ENCODE data around the gene ZBTB16.

- TF ChIP-seq SP1 (IDR thresholded peaks at IDR 0.05) = no peak
- no peak for TF ChIP-seq TAF1 (conservative IDR thresholded peaks at IDR 0.05)
- TF ChIP-seq, protein P1, sequence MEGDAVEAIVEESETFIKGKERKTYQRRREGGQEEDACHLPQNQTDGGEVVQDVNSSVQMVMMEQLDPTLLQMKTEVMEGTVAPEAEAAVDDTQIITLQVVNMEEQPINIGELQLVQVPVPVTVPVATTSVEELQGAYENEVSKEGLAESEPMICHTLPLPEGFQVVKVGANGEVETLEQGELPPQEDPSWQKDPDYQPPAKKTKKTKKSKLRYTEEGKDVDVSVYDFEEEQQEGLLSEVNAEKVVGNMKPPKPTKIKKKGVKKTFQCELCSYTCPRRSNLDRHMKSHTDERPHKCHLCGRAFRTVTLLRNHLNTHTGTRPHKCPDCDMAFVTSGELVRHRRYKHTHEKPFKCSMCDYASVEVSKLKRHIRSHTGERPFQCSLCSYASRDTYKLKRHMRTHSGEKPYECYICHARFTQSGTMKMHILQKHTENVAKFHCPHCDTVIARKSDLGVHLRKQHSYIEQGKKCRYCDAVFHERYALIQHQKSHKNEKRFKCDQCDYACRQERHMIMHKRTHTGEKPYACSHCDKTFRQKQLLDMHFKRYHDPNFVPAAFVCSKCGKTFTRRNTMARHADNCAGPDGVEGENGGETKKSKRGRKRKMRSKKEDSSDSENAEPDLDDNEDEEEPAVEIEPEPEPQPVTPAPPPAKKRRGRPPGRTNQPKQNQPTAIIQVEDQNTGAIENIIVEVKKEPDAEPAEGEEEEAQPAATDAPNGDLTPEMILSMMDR (IDR thresholded peaks at IDR 0.05; ENCODE audit: low read depth, low read length, missing input control) = no peak
- TF ChIP-seq, protein P2, sequence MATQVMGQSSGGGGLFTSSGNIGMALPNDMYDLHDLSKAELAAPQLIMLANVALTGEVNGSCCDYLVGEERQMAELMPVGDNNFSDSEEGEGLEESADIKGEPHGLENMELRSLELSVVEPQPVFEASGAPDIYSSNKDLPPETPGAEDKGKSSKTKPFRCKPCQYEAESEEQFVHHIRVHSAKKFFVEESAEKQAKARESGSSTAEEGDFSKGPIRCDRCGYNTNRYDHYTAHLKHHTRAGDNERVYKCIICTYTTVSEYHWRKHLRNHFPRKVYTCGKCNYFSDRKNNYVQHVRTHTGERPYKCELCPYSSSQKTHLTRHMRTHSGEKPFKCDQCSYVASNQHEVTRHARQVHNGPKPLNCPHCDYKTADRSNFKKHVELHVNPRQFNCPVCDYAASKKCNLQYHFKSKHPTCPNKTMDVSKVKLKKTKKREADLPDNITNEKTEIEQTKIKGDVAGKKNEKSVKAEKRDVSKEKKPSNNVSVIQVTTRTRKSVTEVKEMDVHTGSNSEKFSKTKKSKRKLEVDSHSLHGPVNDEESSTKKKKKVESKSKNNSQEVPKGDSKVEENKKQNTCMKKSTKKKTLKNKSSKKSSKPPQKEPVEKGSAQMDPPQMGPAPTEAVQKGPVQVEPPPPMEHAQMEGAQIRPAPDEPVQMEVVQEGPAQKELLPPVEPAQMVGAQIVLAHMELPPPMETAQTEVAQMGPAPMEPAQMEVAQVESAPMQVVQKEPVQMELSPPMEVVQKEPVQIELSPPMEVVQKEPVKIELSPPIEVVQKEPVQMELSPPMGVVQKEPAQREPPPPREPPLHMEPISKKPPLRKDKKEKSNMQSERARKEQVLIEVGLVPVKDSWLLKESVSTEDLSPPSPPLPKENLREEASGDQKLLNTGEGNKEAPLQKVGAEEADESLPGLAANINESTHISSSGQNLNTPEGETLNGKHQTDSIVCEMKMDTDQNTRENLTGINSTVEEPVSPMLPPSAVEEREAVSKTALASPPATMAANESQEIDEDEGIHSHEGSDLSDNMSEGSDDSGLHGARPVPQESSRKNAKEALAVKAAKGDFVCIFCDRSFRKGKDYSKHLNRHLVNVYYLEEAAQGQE (IDR thresholded peaks at IDR 0.05) = no peak
- no peak for TF ChIP-seq RAD21 (IDR thresholded peaks at IDR 0.05)
- TF ChIP-seq, protein P3, sequence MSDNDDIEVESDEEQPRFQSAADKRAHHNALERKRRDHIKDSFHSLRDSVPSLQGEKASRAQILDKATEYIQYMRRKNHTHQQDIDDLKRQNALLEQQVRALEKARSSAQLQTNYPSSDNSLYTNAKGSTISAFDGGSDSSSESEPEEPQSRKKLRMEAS (IDR thresholded peaks at IDR 0.05) = no peak
- no peak for TF ChIP-seq GABPA (IDR thresholded peaks at IDR 0.05 in 1 of 2, conservative IDR thresholded peaks at IDR 0.05 in 1 of 2)
- TF ChIP-seq FOXA1 (IDR thresholded peaks at IDR 0.05) = no peak
- TF ChIP-seq, protein P4, sequence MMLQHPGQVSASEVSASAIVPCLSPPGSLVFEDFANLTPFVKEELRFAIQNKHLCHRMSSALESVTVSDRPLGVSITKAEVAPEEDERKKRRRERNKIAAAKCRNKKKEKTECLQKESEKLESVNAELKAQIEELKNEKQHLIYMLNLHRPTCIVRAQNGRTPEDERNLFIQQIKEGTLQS (IDR thresholded peaks at IDR 0.05) = no peak
Observed at GRCh38 chr11:114057147-114057546, 2.4 kb upstream of the ZBTB16 start.

Data from liver (tissue), 3 donors.